ENCODE data around the gene SLC9A4. TPM values are rescaled to one million over a fixed set of nuclear protein-coding genes. Genes with fewer than 3 reads are reported as not detected.

Gene SLC9A4
- total and polyA plus RNA-seq, 10 of the 15 experiments (the other 5 are each of a cell fraction or from before 2014, with no cell fraction given), result 0.10 TPM; not detected in 9

DNA sequence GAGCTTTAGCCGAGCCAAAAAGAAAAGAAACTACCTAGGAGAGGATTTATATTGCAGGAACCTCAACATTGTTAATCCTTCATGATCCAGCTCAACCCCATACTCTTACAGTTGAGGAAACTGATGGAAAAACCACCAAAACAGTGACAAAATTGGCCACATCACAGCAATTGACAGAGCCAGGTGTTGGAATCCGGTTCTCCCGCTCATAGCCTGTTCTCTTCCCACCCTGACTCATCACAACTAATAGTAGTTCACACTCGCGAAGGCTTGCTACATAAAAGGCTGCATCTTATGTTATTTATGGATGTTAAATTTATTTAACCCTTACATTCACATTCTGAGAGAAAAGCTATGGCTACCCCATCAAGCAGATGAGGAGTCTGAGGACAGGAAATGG, 33.7 kb downstream of the SLC9A4 start:
- ChIA-PET SMC1A (ENCODE audit: uncharacterized antibody, unreplicated experiment) (interaction anchor here (0.7 kb wide), 1 partner anchor 245 kb away, joined by 3 read pairs; no protein-coding TSS in a partner anchor), RAD21 (ENCODE audit: unreplicated experiment) (no interaction called here), CTCF (no interaction called here), POLR2A (no interaction called here)
- Histone ChIP-seq H3K36me3 (ENCODE audit: control insufficient read depth in 2 of 2, insufficient read depth in 2 of 2, low read length in 1 of 2) (no peaks in the 10 kb centered on the region), H3K4me2 (ENCODE audit: control insufficient read depth, insufficient read depth) (no peak overlapping the region), H3K9me3 (replicated peaks; ENCODE audit: control insufficient read depth, insufficient read depth, low read length) (no peaks in the 10 kb centered on the region; the same call in 1 of the 3 replicates), H3K27ac (ENCODE audit: control insufficient read depth, insufficient read depth) (no peak overlapping the region), H3K27me3 (replicated peaks in 1 of 2; ENCODE audit: control insufficient read depth in 2 of 2, insufficient read depth in 2 of 2, low read length in 1 of 2) (no peaks in the 10 kb centered on the region; a peak in 1 of 4 replicates), H3K9ac (ENCODE audit: control insufficient read depth, insufficient read depth, low read length) (no peak overlapping the region), H4K20me1 (ENCODE audit: control insufficient read depth, insufficient read depth) (no peaks in the 10 kb centered on the region), H3K79me2 (ENCODE audit: control insufficient read depth, insufficient read depth, low read length) (no peaks in the 10 kb centered on the region), H2AFZ (ENCODE audit: control insufficient read depth, low read depth, low read length) (no peak overlapping the region), H3K4me3 (no peak overlapping the region), H3K4me1 (ENCODE audit: control insufficient read depth, insufficient read depth, low read length) (no peaks in the 10 kb centered on the region)
- FAIRE-seq, result no peak
- ATAC-seq, result no peak
- no TSS peak for BruUV-seq (replicated peaks)
- intact Hi-C loops (cut with micrococcal nuclease; ENCODE audit: unreplicated experiment) (no loop called here), in situ Hi-C loops (cut with MboI) (no loop called here)
- 49% methylated on average over 5 of the region's 5 CpGs for WGBS (ENCODE audit: insufficient coverage, insufficient replicate concordance, low lambda C conversion rate, missing lambda C conversion rate)
- no peak for DNase-seq (ENCODE audit: low read depth, low spot score)
- TF ChIP-seq RAD21 (IDR thresholded peaks at IDR 0.05; ENCODE audit: insufficient read depth, low read depth, low read length) (no peak), SREBF1 (IDR thresholded peaks at IDR 0.05; ENCODE audit: low read length) (no peak), E2F4 (IDR thresholded peaks at IDR 0.05; ENCODE audit: low read depth, low read length) (no peak), NR2C2 (IDR thresholded peaks at IDR 0.05; ENCODE audit: borderline replicate concordance, control insufficient read depth, insufficient read length, low read depth) (no peak), SP1 (IDR thresholded peaks at IDR 0.05; ENCODE audit: low read depth, low read length) (no peak), TBL1XR1 (IDR thresholded peaks at IDR 0.05; ENCODE audit: low read depth, low read length) (no peak), CEBPZ (IDR thresholded peaks at IDR 0.05; ENCODE audit: low read depth, low read length) (no peak), RB1 (IDR thresholded peaks at IDR 0.05; ENCODE audit: borderline replicate concordance) (no peak), JUNB (IDR thresholded peaks at IDR 0.05) (no peak), MEF2B (IDR thresholded peaks at IDR 0.05; ENCODE audit: partially characterized antibody, poor library complexity, severe bottlenecking) (no peak)
- TF ChIP-seq, protein P1, sequence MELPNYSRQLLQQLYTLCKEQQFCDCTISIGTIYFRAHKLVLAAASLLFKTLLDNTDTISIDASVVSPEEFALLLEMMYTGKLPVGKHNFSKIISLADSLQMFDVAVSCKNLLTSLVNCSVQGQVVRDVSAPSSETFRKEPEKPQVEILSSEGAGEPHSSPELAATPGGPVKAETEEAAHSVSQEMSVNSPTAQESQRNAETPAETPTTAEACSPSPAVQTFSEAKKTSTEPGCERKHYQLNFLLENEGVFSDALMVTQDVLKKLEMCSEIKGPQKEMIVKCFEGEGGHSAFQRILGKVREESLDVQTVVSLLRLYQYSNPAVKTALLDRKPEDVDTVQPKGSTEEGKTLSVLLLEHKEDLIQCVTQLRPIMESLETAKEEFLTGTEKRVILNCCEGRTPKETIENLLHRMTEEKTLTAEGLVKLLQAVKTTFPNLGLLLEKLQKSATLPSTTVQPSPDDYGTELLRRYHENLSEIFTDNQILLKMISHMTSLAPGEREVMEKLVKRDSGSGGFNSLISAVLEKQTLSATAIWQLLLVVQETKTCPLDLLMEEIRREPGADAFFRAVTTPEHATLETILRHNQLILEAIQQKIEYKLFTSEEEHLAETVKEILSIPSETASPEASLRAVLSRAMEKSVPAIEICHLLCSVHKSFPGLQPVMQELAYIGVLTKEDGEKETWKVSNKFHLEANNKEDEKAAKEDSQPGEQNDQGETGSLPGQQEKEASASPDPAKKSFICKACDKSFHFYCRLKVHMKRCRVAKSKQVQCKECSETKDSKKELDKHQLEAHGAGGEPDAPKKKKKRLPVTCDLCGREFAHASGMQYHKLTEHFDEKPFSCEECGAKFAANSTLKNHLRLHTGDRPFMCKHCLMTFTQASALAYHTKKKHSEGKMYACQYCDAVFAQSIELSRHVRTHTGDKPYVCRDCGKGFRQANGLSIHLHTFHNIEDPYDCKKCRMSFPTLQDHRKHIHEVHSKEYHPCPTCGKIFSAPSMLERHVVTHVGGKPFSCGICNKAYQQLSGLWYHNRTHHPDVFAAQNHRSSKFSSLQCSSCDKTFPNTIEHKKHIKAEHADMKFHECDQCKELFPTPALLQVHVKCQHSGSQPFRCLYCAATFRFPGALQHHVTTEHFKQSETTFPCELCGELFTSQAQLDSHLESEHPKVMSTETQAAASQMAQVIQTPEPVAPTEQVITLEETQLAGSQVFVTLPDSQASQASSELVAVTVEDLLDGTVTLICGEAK (IDR thresholded peaks at IDR 0.05; ENCODE audit: borderline replicate concordance), result no peak
- TF ChIP-seq, protein P2, sequence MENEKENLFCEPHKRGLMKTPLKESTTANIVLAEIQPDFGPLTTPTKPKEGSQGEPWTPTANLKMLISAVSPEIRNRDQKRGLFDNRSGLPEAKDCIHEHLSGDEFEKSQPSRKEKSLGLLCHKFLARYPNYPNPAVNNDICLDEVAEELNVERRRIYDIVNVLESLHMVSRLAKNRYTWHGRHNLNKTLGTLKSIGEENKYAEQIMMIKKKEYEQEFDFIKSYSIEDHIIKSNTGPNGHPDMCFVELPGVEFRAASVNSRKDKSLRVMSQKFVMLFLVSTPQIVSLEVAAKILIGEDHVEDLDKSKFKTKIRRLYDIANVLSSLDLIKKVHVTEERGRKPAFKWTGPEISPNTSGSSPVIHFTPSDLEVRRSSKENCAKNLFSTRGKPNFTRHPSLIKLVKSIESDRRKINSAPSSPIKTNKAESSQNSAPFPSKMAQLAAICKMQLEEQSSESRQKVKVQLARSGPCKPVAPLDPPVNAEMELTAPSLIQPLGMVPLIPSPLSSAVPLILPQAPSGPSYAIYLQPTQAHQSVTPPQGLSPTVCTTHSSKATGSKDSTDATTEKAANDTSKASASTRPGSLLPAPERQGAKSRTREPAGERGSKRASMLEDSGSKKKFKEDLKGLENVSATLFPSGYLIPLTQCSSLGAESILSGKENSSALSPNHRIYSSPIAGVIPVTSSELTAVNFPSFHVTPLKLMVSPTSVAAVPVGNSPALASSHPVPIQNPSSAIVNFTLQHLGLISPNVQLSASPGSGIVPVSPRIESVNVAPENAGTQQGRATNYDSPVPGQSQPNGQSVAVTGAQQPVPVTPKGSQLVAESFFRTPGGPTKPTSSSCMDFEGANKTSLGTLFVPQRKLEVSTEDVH (IDR thresholded peaks at IDR 0.05; ENCODE audit: low read depth, partially characterized antibody), result no peak
